ENCODE measurements around the gene DDHD1. TPM values are rescaled to one million over a fixed set of nuclear protein-coding genes. Genes with fewer than 3 reads are reported as not detected.

Gene DDHD1
- total and polyA plus RNA-seq, 2 experiments from 2014 or later = 11.2 to 28.9 TPM

DNA sequence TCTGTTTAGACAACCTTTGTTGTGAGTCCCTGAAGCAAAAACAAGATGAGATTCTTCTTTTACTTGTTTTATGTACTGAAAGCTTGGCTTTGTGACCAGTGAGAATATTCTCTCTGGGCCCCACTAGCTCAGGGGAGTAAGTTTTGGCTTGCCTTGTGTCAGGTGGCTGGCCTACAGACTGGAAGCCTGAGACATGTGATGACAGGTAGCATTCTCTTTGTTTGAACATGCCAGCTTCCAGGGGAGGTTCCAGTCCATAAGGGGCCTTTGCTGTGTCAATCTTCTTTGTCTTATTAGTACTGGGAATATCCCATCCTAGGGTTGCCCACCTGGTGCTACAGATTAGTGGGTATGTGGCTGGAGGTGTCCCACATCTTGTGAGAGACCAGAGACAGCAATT lies 136.2 kb downstream of the DDHD1 start:
- Mint-ChIP-seq H3K9me3 (peaks cover 7% of the 10 kb centered on the region), H3K27me3 (ENCODE audit: insufficient read depth, low read depth, poor library complexity) (no peaks in the 10 kb centered on the region), H3K4me1 (peaks cover 33% of the 10 kb centered on the region), H3K4me3 (no peak overlapping the region), H3K36me3 (ENCODE audit: low read depth) (peaks cover 6% of the 10 kb centered on the region; the same call in 1 of the 3 replicates), H3K27ac (no peak overlapping the region)
- no peaks in the 10 kb centered on the region for H3K36me3 ChIP-seq (ENCODE audit: insufficient read depth)
- no peaks in the 10 kb centered on the region for H3K79me2 ChIP-seq (replicated peaks; ENCODE audit: insufficient read depth)
- H3K4me3 ChIP-seq = no peak overlapping the region
- H3F3A ChIP-seq (replicated peaks; ENCODE audit: low read depth) = no peaks in the 10 kb centered on the region
- H2AFZ ChIP-seq = no peak overlapping the region
- no peaks in the 10 kb centered on the region for H4K20me1 ChIP-seq (replicated peaks; ENCODE audit: insufficient read depth)
- no peak for DNase-seq (ENCODE audit: low spot score)
- no peaks in the 10 kb centered on the region for H3K9me2 ChIP-seq (ENCODE audit: insufficient read depth)
- H3K4me1 ChIP-seq (ENCODE audit: insufficient read depth) = peaks cover 32% of the 10 kb centered on the region
- no peak for ATAC-seq
- TF ChIP-seq POLR2AphosphoS5 (IDR thresholded peaks at IDR 0.05; ENCODE audit: low read depth) (no peak), ZNF462 (CRISPR knock-in tag; IDR thresholded peaks at IDR 0.05) (no peak), ETS1 (IDR thresholded peaks at IDR 0.05) (no peak), CREB1 (CRISPR knock-in tag; IDR thresholded peaks at IDR 0.05; ENCODE audit: low read depth) (no peak), REST (IDR thresholded peaks at IDR 0.05; ENCODE audit: unreplicated experiment) (no peak), NANOG (IDR thresholded peaks at IDR 0.05; ENCODE audit: borderline replicate concordance) (no peak), EZH2phosphoT487 (IDR thresholded peaks at IDR 0.05; ENCODE audit: unreplicated experiment) (no peak), ZNF114 (CRISPR knock-in tag; IDR thresholded peaks at IDR 0.05) (no peak), JUNB (IDR thresholded peaks at IDR 0.05; ENCODE audit: unreplicated experiment) (no peak), STAT1 (IDR thresholded peaks at IDR 0.05; ENCODE audit: unreplicated experiment) (no peak), EZH2 (IDR thresholded peaks at IDR 0.05; ENCODE audit: low read depth, unreplicated experiment) (no peak), ZNF331 (CRISPR knock-in tag; IDR thresholded peaks at IDR 0.05; ENCODE audit: low read depth) (no peak)
- TF ChIP-seq, protein P1, sequence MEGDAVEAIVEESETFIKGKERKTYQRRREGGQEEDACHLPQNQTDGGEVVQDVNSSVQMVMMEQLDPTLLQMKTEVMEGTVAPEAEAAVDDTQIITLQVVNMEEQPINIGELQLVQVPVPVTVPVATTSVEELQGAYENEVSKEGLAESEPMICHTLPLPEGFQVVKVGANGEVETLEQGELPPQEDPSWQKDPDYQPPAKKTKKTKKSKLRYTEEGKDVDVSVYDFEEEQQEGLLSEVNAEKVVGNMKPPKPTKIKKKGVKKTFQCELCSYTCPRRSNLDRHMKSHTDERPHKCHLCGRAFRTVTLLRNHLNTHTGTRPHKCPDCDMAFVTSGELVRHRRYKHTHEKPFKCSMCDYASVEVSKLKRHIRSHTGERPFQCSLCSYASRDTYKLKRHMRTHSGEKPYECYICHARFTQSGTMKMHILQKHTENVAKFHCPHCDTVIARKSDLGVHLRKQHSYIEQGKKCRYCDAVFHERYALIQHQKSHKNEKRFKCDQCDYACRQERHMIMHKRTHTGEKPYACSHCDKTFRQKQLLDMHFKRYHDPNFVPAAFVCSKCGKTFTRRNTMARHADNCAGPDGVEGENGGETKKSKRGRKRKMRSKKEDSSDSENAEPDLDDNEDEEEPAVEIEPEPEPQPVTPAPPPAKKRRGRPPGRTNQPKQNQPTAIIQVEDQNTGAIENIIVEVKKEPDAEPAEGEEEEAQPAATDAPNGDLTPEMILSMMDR (conservative IDR thresholded peaks at IDR 0.05; ENCODE audit: low read depth in 2 of 2) = no peak
- no peak overlapping the region for H3K27ac ChIP-seq (ENCODE audit: low read depth)
- H3K27me3 ChIP-seq (ENCODE audit: insufficient read depth) = no peaks in the 10 kb centered on the region
- no peak overlapping the region for H3K4me2 ChIP-seq

Data from GM23338 (cell line).